ENCODE results near the gene ZFAND3.
"Not testable (repeated sequence)": the region's sequence is repeated elsewhere in the genome, so short reads cannot be mapped to it uniquely, and the experiment has no call there.

Gene ZFAND3

GRCh38 chr6:38091613-38092012 lies 272.1 kb downstream of the ZFAND3 start:
- DNase-seq (ENCODE audit: low spot score) = no peak

GRCh38 chr6:38092465-38092864 lies 272.9 kb downstream of the ZFAND3 start:
- no peak for DNase-seq (ENCODE audit: low spot score)

GRCh38 chr6:38092964-38093363 lies 273.4 kb downstream of the ZFAND3 start:
- DNase-seq (ENCODE audit: low spot score) = no peak

- no peak for DNase-seq (ENCODE audit: low spot score)
These were observed 275.5 kb downstream of the ZFAND3 start for GRCh38 chr6:38095054-38095453.

- no peak for DNase-seq (ENCODE audit: low spot score)
These were observed 279.7 kb downstream of the ZFAND3 start for GRCh38 chr6:38099221-38099620.

- DNase-seq (ENCODE audit: low spot score) = no peak
These were observed 280.9 kb downstream of the ZFAND3 start for GRCh38 chr6:38100380-38100779.

GRCh38 chr6:38103921-38104320 lies 284.4 kb downstream of the ZFAND3 start:
- no peak for DNase-seq (ENCODE audit: low spot score)

GRCh38 chr6:38105066-38105465 lies 285.5 kb downstream of the ZFAND3 start:
- DNase-seq (ENCODE audit: low spot score) = no peak

GRCh38 chr6:38107073-38107472 lies 287.5 kb downstream of the ZFAND3 start:
- no peak for DNase-seq (ENCODE audit: low spot score)

GRCh38 chr6:38110481-38110971 lies 291.0 kb downstream of the ZFAND3 start:
- peak; percentile 47 for DNase-seq (ENCODE audit: low spot score)

GRCh38 chr6:38112181-38112580 lies 292.7 kb downstream of the ZFAND3 start:
- DNase-seq (ENCODE audit: low spot score) = no peak

- no peak for DNase-seq (ENCODE audit: low spot score)
These were observed 294.5 kb downstream of the ZFAND3 start for GRCh38 chr6:38113825-38114576.

- DNase-seq (ENCODE audit: low spot score) = no peak
These were observed 295.6 kb downstream of the ZFAND3 start for GRCh38 chr6:38114976-38115625.

GRCh38 chr6:38115626-38116008 lies 296.1 kb downstream of the ZFAND3 start:
- no peak for DNase-seq (ENCODE audit: low spot score)

- no peak for DNase-seq (ENCODE audit: low spot score)
These were observed 296.7 kb downstream of the ZFAND3 start for GRCh38 chr6:38116248-38116647.

- DNase-seq (ENCODE audit: low spot score) = no peak
These were observed 297.8 kb downstream of the ZFAND3 start for GRCh38 chr6:38117281-38117680.

GRCh38 chr6:38118791-38119365 lies 299.4 kb downstream of the ZFAND3 start:
- no peak for DNase-seq (ENCODE audit: low spot score)

GRCh38 chr6:38119516-38119915 lies 300.0 kb downstream of the ZFAND3 start:
- no peak for DNase-seq (ENCODE audit: low spot score)

- DNase-seq (ENCODE audit: low spot score) = not testable (repeated sequence)
These were observed 304.8 kb downstream of the ZFAND3 start for GRCh38 chr6:38124224-38124926.

GRCh38 chr6:38127284-38127683 lies 307.8 kb downstream of the ZFAND3 start:
- DNase-seq (ENCODE audit: low spot score) = no peak

- DNase-seq (ENCODE audit: low spot score) = no peak
These were observed 312.0 kb downstream of the ZFAND3 start for GRCh38 chr6:38131527-38131965.

- no peak for DNase-seq (ENCODE audit: low spot score)
These were observed 314.6 kb downstream of the ZFAND3 start for GRCh38 chr6:38133932-38134703.
